ENCODE data around the gene DCLRE1B.
"Not testable (repeated sequence)": the region's sequence is repeated elsewhere in the genome, so short reads cannot be mapped to it uniquely, and the experiment has no call there.

DCLRE1B gene

DNA sequence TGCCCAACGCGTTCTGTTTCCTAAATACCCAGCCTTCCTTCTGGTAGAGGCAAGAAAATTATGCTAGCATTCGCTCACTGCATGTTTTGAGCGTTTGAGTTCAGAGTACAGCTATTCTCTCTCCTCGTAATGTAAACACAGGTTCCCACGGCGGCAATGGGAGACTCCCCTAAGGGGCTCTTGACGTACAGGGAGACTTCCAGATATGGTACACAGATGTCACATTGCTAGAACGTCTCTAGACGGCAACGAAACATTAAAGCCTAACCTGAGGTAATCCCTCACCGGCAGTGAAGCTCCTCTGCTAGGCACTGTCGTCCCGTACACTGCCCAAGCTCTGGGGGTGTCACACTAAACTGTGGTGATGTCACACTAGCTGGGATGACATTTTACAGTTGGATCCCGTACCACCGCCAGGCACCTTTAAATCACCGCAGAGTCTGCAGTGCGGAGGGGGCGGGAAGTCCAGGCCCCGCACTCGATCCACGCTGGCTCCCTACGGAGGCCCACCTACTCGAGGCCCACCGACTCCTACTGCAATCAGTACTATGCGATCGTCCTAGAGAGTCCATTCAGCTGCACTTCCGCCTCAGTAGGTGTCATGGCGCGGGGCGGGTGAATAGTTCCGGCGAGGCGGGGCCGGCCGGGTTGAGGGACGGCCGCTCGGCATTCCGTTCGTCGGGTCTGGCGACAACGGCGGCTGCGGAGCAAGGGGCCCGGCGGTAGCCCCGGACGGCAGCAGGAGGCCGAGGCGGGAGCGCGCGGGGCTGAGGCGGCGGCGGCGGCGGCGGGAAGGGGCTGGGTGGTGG, 24.0 kb downstream of the DCLRE1B start, which contains the start of gene HIPK1:
HIPK1 (plus strand) TSS at position 384 of the 809 bp plus-strand sequence.
- DNase-seq, result peak; percentile 86

DNA sequence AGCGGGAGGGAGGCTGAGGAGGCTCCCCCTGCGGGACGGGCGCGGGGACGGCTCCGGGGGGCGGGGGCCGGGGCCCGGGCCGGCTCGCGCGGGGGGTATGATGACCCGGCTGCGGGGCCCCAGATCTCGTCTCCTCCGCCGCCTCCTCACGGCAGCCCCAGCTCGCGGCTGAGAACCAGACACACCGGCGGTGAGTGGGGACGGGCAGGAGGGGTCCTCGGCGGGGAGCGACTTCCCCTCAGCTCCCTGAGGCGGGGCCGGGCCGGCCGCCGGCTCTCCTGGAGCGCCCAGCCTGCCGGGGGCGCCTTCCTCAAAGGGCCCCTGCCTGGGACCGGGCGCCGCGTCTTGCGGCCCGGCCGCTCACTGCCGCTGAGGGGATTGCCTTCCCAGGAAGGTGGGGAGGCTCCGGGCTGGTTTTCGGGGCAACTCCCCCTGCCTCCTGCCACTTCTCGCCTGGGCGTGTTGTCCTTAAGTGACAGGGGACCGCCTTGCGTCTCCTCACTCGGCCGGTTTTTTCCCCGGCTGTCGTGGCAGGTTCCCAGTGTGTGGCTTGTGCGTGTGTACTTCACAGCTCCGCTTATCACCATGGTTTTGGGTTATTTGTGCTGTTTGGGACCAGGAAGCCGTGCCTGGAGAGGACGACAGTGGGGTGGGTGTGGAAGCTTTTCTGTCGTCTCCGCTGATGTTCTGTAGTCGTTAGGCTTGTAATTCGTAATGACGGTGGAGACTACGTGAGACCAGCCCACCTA, 24.8 kb downstream of the DCLRE1B start:
- DNase-seq, result peak; percentile 11

DNA sequence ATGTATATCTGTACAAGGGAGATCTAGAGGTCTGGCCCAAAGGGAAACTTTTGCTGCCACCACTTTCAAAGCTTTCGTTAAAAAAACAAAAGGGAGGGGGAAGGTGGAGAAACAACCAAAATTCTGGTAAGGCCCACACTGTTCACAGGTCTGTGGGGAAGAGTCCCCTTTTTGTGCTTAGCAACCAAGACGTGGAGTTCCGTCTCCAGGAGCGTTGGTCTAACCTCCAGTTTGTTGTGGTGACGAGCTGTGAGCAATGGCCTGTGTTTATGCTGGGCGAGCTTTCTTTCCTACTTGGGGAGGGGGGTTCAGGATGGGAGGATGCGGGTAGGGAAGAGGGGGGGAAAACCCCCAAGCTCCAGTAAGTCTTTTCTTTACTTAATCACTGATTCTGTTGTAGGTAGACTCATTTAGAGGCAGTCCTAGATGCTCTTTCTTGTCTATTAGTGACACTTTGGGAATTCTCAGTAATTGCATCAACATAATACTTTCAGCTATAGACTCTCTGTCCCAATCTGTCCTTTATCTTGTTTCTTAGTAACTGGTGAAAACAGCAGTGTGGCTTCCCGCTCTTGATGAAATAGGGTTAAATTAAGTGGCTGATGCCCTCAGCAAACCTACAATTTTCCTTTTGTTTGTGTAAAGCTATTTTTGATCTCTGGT, 25.5 kb downstream of the DCLRE1B start:
- peak; percentile 27 for DNase-seq

DNA sequence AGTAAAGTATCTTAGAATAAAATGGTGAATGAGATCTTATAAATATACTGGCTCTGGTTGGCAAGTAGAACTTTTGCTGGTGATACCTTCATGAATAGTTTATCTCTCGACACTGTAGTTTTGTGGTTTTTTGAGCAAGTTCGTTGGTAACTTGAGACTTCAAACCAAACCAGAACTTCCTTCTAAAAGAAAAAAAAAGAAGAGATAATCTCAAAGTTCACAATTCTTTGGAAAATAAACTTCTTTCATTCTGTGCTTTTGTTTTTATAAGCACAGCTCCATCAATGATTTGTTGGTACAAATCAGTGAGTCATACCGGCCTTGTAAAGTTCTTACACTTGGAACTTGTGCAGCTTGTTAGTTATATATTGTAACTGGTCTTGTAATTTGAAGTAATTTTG, 26.3 kb downstream of the DCLRE1B start:
- DNase-seq, result no peak

DNA sequence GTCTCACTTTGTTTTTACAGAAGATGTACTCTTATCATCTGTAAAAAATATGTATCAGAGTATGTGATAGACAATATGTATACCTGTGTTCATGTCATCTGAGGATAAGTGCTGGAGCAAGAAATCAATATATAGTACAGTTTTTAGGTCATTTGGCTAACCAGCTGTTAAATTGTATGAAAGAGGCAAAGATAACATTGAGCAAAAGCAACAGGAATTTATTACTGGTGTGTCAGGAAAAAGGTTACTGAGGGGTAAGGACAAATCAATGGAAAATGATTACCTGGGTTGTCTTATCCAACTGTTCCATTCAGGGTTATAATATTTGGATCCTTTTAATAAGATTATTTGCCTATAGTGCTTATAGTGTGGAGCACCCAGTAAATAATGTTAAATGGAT, 28.9 kb downstream of the DCLRE1B start:
- DNase-seq, result no peak

DNA sequence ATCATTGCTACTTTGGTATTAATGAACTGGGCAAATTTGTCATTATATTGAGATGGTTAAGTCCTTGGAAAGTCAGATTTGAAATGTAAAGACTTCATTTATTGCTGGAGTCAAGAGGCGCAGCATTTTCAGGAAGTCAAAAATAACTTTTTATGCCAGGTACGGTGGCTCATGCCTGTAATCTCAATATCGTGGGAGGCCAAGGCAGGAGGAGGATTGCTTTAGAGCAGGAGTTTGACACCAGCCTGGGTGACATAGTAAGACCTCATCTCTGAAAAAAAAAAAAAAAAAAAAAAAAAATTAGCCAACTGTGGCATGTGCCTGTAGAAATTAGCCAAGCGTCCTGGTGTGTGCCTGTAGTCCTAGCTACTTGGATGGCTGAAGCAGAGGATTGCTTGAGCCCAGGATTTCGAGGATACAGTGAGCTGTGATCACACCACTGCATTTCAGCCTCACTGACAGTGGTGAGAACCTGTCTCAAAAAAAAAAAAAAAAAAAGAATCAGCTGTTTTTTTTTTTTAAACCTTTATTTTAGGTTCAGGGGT, 29.5 kb downstream of the DCLRE1B start:
- DNase-seq, result no peak

DNA sequence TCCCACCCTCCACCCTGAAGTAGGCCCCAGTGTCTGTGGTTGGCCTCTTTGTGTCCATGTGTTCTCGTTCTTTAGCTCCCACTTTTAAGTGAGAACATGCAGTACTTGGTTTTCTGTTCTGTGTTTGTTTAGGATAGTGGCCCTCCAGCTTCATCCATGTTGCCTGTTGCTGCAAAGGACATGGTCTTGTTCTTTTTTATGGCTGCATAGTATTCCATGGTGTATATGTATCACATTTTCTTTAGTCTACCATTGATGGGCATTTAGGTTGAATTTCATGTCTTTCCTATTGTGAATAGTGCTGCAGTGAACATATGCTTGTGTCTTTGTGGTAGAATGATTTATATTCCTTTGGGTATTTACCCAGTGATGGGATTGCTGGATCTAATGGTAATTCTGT, 30.1 kb downstream of the DCLRE1B start:
- no peak for DNase-seq

DNA sequence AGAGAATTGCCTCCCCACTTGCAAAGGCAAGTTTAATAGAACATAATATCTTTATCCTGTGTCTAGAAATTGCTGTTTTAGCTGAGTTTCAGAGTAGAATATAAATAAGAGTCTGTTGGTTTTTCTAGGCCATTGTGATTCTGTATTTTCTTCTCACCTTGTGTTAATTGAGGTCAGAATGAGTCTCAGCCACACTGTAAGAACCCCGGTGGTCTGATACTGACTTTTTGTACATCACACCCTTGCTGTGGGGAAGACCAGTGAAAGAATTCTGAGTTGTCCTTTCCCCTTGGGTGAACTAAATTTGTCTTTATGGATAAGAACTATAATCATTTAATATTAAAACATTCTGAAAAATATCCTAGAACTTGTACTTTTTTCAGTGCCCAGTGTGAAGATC, 30.8 kb downstream of the DCLRE1B start:
- no peak for DNase-seq

DNA sequence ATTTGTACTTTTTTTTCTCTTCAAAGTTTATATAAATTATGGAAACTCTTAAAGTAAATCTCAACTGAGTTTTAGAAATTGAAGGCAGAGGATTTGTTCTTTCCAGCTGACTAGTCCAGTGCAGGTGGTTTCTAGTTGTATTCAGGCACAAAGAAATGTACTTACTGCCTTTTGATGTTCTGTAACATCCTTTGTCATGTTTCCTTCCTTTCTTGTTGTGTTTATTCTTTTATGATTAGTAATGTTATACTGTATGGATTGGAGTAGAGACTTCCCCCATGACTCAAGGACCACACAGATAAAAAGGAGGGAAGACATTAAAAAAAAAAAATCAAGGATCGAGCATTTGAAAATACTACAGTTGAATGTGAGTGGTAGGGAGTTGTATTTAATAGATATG, 32.0 kb downstream of the DCLRE1B start:
- DNase-seq, result no peak

DNA sequence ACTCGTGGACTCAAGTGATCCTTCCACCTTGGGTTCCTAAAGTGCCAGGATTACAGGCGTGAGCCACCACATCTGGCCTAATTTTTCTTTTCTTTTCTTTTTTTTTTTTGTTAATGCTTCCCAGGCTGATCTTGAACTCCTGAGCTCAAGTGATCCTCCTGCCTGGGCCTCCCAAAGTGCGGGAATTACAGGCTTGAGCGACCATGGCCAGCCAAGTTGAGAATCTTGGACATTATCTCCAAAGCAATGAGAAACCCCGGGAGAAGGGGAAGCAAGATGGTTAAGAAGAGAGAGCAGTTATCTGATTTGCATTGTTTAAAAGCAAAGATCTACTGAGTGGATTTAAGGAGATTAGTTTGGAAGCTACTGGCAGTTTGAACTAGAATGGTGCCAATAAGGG, 33.1 kb downstream of the DCLRE1B start:
- DNase-seq, result no peak

DNA sequence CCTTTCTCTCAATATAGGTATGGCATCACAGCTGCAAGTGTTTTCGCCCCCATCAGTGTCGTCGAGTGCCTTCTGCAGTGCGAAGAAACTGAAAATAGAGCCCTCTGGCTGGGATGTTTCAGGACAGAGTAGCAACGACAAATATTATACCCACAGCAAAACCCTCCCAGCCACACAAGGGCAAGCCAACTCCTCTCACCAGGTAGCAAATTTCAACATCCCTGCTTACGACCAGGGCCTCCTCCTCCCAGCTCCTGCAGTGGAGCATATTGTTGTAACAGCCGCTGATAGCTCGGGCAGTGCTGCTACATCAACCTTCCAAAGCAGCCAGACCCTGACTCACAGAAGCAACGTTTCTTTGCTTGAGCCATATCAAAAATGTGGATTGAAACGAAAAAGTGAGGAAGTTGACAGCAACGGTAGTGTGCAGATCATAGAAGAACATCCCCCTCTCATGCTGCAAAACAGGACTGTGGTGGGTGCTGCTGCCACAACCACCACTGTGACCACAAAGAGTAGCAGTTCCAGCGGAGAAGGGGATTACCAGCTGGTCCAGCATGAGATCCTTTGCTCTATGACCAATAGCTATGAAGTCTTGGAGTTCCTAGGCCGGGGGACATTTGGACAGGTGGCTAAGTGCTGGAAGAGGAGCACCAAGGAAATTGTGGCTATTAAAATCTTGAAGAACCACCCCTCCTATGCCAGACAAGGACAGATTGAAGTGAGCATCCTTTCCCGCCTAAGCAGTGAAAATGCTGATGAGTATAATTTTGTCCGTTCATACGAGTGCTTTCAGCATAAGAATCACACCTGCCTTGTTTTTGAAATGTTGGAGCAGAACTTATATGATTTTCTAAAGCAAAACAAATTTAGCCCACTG, 35.5 kb downstream of the DCLRE1B start:
- no peak for DNase-seq

DNA sequence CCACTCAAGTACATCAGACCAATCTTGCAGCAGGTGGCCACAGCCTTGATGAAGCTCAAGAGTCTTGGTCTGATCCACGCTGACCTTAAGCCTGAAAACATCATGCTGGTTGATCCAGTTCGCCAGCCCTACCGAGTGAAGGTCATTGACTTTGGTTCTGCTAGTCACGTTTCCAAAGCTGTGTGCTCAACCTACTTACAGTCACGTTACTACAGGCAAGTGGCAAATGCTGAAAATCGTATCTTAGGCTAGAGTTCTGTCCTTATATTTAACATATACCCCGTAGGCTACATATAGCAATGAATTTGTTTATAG, 36.1 kb downstream of the DCLRE1B start:
- DNase-seq, result no peak

DNA sequence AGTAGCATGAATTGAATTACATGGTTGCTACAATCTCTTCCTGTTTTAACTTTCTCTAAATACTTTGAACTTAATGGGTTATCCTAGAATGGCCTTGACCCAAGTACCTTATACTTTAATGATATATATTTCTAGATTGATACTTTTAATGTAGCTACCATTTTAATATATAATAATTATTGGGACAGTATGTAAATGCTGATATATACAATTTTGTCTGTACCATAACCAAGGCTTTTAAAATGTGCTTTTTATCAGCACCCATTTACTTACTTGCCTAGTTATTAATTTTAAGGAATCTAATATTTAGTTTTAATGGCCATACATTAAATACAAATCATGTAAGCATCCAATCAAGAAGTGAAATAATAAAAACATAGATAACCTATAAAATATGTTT, 37.4 kb downstream of the DCLRE1B start:
- no peak for DNase-seq

DNA sequence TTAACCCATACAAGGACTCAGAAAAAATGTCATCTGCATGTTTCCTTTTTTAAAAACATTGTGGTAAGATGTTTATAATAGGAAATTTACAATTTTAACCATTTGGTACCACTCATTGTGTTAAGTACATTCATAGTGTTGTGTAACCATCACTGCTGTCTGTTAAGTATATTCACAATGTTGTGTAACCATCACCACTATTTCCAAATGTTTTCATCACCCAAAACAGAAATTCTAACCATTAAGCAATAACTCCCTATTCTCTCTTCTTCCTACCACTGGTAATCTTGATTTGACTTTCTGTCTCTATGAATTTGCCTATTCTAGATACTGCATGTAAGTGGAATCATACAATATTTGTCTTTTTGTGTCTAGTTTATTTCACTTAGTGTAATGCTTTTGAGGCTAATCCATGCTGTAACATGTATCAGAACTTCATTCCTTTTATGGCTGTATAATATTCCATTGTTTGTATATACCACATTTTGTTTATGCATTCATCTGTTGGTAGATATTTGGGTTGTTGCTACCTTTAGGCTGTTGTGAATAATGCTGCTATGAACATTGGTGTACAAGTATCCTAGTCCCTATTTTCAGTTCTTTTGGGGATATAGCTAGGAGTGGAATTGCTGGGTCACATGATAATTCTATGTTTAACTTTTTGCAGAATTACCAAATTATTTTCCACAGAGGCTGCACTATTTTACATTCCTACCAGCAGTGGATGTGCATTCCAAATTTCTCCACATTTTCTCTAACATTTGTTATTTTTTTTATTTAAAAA, 38.1 kb downstream of the DCLRE1B start:
- no peak for DNase-seq

DNA sequence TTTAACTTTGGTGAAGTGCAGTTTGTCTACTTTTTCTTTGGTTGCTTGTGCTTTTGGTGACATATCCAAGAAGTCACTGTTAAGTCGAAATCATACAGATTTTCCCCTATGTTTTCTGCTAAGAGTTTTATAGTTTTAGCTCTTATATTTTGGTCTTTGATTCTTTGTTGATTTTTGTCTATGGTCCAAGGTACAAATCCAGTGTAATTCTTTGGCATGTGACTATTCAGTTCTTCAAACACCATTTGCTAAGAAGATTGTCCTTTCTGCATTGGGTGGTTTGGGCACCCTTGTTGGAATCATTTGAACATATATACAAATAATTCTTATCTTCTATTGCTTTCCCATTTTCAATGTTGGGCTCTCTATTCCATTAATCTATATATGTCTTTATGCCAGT, 40.2 kb downstream of the DCLRE1B start:
- DNase-seq, result no peak

DNA sequence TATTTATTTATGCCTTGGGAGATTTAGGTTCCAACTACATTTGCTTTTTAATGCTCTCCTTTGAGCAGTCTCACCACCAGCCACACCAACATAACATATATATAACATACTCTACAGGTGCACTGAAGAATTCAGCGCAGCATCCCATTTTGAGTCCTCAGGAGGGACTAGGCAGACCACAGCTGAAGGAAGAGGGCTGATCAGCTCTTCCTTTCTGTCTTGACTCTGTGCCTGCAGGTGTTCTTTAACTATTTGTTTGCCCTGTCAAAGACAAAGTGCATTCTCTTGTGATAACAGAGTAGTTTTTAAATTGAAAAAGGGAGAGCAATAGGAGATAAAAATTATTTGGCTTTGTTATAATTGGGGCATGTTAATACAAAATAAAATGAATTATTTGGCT, 41.0 kb downstream of the DCLRE1B start:
- DNase-seq, result no peak

DNA sequence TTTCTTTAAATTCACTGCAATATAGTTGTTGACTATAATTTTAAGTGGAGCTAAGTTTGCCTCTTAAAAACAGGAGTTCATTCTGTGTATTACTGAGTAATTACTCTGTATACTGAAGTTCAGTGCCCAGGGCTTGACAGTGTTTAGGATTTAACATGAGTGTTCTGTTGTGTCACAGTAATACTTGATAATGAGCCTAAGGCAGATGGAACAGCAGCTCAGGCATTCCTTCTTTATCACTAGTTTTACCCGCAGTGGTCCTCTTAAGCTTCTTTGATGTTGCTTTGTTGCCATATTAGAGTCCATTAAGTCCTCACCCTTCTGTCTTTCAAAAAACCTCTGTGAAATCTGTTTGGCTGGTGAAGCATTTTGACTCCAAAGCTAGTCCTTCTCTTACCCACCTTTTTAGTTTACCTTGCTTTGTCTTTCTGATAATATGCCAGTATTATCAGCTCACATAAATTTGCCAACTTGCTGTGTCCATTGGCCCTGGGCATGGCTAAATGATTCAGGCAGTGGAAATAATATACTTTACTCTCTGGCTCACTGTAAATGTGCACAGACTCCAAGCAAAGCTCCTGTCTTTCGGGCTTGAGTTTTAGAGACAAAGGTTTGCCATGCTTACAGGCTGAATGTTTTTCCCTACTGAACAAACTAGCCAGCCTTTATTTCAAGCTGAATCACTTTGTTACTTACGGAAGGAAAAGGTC, 41.7 kb downstream of the DCLRE1B start:
- no peak for DNase-seq

DNA sequence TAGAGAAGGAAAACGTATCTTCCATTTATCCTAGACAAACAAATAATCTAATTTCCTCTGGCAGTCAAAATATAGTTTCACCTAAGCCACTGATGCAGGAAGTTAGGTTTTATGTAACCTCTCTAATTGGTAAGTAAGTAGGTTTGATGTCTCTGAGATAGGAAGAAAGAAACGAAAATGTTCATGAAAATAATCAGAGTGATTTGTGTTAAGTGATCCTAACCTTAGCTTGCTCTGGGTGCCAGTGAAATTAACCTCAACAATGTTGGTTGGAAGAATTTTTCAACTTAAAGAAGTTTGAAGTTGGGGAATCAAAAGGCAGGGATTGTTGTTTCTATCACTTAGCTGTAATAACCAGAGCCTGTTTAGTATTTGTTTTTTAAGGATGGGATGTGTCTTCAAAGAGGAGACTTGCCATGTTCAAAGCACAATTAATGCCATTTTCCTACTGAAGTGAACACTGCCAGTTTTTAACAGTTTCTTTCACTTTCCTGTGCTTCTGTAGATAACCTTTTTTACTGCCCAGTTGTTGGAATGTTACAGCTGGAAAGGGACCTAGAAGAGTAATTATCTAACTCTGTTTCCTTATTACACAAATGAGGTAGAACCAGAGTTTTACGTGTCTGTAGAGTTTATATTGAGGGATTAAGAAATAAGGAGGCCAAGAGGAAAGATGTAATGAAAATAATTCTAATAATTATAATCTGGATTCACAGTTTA, 42.4 kb downstream of the DCLRE1B start:
- DNase-seq, result no peak

DNA sequence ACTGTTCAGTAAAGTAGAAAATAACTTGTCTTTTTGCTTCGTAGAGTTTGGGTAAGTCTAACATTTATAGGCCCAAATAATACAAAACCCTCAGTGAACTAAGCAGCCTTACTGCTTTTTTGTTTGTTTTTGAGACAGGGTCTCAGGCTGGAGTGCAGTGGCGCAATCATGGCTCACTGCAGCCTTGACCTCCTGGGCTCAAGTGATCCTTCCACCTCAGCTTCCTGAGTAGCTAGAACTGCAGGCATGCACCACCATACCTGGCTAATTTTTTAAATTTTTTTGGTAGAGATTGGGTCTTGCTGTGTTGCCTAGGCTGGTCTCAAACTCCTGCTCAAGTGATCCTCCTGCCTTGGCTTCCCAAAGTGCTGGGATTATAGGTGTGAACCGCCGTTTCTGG, 43.0 kb downstream of the DCLRE1B start:
- DNase-seq, result not testable (repeated sequence)

DNA sequence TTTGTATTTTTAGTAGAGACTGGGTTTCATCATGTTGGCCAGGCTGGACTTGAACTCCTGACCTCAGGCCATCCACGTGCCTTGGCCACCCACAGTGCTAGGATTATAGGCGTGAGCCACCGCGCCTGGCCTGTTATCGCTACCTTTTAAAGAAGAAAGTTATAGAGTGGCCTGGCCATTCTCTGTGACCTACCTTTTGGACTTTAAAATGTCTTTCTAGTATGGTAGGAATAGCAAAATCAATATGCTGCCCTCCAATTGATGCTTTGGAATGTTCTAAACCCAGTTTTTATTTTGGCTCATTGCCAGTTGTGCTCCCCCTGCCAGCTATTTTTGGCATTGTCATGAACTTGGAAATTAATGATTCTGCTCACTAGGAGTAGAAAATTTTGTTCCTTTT, 43.9 kb downstream of the DCLRE1B start:
- peak; percentile 15 for DNase-seq
